SK-N-DZ (cell line): ENCODE results near the gene UACA. TPM values are rescaled to one million over a fixed set of nuclear protein-coding genes. Genes with fewer than 3 reads are reported as not detected.
"Not testable (repeated sequence)": the region's sequence is repeated elsewhere in the genome, so short reads cannot be mapped to it uniquely, and the experiment has no call there.

Source experiments
- DNase-seq: peaks from one replicate; pipeline ENCODE4 v3.0.0-alpha.2; 2015; ENCODE audit warnings: low spot score
- polyA plus RNA-seq, 2 experiments: library from polyadenylated mRNA; depleted of rRNA; stranded (reverse); fragments of >200 nt; gene quantifications; 2 replicates each; pipeline ENCODE4 v1.2.3, GENCODE V29; 2014

The UACA gene, protein sequence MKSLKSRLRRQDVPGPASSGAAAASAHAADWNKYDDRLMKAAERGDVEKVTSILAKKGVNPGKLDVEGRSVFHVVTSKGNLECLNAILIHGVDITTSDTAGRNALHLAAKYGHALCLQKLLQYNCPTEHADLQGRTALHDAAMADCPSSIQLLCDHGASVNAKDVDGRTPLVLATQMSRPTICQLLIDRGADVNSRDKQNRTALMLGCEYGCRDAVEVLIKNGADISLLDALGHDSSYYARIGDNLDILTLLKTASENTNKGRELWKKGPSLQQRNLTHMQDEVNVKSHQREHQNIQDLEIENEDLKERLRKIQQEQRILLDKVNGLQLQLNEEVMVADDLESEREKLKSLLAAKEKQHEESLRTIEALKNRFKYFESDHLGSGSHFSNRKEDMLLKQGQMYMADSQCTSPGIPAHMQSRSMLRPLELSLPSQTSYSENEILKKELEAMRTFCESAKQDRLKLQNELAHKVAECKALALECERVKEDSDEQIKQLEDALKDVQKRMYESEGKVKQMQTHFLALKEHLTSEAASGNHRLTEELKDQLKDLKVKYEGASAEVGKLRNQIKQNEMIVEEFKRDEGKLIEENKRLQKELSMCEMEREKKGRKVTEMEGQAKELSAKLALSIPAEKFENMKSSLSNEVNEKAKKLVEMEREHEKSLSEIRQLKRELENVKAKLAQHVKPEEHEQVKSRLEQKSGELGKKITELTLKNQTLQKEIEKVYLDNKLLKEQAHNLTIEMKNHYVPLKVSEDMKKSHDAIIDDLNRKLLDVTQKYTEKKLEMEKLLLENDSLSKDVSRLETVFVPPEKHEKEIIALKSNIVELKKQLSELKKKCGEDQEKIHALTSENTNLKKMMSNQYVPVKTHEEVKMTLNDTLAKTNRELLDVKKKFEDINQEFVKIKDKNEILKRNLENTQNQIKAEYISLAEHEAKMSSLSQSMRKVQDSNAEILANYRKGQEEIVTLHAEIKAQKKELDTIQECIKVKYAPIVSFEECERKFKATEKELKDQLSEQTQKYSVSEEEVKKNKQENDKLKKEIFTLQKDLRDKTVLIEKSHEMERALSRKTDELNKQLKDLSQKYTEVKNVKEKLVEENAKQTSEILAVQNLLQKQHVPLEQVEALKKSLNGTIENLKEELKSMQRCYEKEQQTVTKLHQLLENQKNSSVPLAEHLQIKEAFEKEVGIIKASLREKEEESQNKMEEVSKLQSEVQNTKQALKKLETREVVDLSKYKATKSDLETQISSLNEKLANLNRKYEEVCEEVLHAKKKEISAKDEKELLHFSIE (N-terminal part only)
- polyA plus RNA-seq (2014; cell fraction: cytosol; rRNA removed) = 1.6 and 1.9 TPM in 2 replicates
- 2.5 and 8.6 TPM in 2 replicates for polyA plus RNA-seq (2014; cell fraction: nucleus; rRNA removed)

DNA sequence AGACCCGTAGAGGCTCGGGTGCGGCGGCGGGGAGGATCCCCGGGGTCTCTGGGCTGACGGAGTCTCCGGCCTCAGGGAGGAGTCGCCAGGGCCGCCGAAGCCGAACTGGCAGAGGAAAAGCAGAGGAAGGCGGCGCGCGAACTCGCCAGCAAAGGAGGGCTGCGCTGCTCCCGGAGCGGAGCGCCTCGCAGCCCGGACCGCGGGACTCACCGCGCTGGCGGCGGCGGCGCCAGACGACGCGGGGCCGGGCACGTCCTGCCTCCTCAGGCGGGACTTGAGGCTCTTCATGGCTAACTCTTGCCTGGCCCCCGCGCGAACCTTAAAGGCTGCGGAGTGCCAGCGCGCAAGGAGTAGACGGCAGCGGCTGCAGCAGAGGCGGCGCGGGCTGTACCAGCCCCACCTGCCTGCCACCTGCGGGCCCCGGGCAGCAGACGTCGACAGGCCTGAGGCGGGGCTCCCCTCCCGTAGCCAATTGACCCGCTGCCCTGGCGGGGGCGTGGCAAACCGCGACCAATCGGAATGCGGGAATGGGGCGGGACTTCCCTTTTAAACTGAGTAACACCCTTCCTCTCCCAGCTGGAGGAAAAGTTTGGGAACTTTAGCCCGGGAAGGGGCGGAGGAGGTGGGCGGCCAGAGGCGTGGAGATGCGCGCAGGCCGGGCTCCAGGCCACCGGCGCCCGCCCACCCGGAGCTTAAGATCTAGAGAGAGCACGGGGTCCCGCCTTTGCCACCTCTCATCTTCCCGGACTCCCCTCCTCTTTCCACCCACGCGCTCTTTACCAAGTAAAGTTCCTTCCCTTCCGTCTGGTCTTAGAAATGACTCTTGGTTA, at the start of gene UACA:
Gene UACA (minus strand): TSS at position 439 of the 830 bp plus-strand sequence. CDS start 151 bp downstream, at position 288.
- peak; percentile 93 for DNase-seq

DNA sequence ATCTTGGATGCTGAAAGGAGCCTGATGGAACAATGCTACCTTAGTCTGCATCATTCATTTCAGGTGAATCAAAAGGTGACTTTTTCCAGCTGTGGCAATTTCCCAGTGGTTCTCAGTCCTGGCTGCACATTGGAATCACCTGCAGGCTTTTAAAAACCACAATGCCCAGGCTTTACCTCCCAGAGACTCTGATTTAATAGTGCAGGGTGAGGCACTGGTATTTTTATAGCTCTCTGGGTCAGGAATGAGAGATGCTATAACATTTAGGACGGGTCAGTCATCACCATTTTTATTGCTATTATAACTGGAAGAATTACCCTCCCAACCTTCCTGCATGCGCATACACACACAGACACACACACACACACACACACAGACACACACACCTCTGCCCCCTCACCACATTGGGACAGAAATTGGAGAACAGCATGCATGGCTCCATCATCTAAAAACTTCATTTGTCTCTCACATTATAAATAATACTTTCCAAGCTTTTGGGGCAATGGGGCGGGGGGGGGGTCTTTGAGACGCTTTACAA, 49.5 kb upstream of the UACA start:
- no peak for DNase-seq

DNA sequence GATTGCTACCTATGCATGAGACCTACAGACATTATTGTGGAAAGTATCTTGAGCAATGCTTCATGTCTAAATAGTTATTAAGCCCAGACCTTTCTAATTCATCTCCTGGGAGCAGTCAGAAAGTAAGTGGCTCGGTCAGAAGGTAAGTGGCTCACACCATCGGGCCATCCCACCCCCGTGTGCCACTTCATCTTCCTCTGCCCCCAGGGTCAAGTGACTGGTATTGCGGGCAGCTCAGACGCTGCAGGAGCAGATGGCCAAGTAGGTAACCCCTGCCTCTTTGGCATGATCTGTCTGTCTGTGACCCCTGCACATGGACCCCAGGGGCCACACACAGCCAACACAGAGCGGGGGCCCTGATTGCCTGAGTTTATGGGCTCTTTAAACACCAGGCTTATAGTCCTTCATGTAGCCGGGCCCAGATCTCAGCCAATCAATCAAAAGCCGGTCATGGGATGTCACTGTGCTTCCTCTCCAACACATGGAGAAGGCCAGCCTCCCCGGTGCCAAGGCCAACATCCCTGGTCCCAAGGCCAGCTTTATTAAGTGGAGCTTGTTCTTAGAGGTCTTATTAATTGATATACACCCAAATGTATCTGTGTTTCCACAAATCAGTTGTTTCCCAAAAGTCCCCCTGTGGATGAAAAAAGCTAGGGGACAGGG, 47.7 kb upstream of the UACA start:
- no peak for DNase-seq

DNA sequence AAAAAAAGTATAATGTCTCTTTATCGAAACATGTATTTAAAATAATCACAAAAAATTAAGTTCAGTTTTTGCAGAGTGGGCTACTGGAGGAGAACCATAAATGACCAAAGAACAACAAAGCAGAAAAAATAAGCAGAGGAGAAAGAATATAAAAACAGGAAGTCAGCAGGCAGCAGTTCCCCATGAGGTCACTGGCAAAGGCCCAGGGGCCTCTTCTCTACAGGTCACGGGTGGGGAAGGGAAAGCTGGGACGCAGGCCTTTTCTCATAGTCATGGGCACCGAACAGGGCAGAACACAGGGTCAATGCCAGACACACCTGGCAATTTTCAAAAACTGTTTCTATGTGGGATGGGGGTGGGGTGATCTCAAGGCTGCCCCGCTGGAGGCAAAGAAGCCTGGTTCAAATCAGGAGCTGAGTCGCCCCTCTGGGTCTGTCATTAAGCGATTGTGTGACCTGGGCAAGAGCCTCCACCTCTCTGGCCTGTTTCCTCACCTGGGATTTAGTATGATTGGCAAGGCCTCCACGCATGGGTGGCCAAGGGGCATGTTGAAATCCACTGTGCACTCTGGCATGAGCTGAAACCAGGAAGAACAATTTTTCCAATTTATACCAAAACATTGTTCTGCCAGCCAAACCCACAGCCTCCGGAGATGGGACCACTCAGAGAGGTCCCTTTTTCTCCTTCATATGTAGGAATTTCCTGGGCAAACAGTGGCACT, 43.8 kb upstream of the UACA start:
- DNase-seq = no peak

DNA sequence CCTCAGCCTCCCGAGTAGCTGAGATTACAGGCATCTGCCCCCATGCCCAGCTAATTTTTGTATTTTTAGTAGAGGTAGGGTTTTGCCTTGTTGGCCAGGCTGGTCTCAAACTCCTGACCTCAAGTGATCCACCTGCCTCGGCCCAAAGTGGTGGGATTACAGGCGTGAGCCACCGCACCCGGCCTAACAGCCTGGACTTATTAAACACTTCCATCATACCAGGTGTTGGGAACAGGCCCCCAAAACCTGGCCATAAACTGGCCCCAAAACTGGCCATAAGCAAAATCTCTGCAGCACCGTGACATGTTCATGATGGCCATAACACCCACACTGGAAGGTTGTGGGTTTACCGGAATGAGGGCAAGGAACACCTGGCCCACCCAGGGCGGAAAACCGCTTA, 41.0 kb upstream of the UACA start:
- not testable (repeated sequence) for DNase-seq

DNA sequence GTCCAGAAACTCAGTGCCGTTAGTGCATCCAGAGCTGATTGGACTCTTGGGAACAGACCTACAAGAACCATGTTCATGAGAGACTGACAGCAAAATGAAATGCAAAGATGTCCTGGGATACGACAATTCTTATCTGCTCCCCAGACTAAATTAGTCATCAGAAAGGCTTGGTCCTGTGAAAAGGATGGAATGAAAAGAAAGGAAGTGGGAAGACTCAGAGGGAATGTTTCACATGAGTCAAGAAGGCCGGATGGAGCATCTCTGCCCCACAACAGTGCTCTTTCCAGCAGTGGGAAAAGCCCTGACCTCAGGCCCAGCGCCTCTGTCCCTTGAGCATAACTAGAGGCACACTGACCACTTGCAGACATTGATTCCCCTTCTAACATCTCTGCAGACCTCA, 39.3 kb upstream of the UACA start:
- DNase-seq = no peak

DNA sequence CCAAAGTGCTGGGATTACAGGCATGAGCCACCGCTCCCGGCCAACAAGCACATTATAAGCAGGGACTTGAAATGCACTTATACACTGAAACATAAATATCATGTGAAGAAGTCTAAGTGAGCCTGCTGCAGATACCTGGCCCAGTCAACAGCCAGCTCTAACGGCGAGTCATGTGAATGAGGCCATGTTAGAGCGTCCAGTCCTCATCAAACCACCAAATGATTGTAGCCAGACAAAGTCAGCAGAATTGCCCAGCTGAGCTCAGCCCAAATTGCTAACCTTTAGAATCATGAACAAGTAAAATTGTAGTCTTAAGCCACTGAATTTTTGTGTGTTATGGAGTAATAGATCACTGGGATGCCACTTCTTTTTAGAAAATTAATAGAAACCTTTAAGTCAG, 37.8 kb upstream of the UACA start:
- no peak for DNase-seq

DNA sequence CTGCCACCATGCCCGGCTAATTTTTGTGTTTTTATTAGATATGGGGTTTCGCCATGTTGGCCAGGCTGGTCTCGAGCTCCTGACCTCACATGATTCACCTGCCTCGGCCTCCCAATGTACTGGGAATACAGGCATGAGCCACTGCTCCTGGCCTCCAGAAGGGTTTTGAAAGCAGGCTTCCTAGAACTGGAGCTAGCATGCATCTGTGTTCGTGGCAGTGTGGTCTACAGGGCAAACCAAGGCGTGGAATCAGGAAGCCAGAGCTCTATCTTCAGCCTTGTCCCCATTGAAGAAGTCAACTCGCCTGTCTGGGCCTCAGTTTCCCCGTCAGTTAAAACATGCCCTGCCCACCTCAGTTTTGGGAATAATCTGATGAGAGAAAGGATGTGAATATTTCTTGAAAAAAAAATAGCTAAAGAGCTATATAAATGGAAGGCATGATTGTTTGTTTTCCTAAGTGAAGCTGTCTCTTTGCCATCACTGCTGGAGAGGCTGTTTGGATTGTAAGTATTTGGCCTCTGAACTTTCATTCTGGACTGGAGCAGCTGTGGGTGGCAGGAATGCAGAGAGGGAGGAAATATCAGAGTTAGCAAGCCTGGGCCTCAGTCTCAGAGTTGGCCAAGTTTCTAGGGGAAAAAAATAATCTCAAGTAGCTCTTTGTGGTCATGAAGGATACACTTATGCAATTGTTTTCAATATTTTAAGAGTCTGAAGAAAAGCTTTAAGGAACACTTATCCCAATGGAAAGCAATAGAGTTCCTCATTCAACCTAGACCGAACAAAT, 36.5 kb upstream of the UACA start:
- DNase-seq = no peak

DNA sequence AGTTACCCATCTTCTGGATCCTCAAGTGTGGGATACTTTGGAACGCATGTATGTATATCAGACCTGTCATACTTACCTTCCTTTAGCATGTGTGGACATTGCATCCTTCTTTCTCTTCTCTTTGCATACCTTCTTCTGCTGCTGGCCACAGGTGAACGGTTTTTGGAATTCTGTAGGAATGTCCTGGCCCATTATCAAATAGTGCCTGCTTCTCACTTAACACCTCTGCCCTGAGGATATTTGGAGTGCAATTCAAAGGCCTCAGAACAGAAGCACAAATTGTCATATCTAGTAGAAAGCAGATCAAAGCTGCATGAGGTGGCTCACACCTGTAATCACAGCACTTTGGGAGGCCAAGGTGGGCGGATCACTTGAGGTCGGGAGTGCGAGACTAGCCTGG, 34.1 kb upstream of the UACA start:
- no peak for DNase-seq

DNA sequence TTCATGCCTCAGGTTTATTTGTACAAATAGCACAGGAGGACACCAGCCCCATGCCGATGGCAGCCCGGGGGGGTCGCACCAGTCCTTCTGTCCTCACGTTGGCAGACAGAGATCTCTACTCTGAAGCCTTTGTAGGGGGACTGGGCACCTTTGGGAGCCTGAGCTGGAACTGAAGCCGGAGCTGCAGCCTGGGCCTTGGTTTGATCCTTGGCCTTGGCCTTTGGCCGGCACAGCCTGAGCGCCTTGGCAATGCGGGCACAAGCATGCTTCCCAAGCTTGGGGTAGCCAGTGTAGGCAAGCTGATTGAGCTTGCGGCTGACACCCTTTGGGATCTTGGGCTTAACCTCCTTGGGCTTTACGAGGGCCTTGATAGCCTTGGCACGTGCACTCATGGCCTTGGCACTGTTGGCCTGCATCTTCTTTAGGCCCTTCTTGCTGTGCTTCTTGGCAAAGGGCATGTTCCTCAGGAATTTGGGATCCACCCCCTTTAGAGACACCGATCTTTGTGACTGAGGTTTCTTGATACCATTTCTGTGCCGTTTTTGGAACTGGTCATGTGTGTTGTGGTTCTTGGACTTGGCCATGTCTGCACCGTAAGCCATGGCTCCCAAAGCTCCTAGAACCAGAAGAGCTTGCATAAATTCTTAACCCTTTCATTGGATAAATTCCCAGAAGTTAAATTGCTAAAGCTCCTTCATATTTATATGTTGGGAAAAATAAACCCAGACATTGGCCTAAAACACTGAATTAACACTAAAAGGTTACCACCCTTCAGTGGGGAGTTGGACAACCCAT, 33.4 kb upstream of the UACA start:
- DNase-seq = no peak

DNA sequence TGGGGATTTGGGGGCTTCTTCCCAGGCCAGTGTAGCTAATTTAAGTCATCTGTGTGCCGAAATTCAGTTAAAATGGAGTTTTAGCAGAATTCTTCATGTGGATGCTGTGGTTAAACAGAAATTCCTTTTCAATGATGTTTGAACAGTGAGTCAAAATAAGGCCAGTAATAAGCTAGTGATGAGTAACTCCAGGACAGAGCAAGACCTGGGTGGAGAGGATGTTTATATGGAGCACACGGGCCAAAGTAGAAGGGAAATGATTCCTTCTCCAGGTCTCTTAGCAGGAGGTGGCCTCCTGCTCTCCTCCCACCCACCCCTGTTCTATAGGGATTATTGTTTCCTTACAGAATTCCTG, 31.9 kb upstream of the UACA start:
- DNase-seq = no peak

DNA sequence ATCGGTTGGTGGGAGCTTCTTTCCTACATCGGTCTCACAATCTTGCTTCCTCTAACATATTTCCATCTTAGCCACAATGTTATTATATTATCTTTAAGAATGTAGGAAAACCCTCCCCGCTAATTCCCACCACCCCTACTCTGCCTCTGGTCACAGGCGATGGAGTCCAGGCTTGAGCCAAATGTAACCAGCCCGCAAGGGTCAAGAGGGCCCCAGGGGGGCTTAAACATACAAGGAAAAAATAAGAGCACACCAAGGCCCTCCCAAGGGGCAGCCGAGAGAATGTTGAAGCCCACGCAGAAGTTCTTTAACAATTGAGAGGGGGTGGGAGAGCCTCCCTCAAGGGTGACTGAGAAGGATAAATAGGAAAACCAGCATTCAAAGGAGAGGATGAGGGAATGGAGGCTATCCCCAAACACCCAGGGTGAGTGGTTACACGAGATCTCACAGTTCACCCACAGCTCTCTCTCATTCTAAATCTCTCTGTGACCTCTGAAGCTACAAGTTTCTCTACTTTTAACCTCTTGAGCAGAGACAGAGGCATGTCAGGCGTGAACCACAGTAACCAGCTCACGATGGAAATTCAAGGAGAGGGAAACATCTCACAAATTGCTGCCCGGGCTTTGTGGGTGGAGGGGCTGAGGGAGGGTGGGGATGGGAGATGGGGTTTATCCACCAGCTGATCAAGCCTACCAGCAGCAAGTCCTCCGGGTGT, 31.4 kb upstream of the UACA start:
- DNase-seq = no peak

DNA sequence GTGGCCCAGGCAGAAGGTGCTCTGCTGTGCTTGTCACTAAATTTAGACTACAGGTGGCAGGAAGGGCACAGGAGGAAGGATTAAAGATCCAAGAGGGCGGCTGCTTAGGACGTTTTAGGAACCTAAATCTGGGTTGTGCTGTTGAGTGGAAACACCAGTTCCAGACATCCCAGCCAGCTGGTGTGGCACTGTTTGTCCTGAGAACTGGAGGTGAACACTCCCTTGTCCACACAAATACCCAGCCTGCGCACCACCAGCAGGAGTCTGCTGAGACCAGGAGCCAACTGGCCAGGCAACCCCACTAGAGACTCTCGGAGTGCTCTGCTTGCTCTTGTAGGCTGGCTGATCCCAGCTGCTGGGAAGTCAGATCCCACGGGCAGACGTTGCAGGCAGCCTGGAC, 30.3 kb upstream of the UACA start:
- no peak for DNase-seq

DNA sequence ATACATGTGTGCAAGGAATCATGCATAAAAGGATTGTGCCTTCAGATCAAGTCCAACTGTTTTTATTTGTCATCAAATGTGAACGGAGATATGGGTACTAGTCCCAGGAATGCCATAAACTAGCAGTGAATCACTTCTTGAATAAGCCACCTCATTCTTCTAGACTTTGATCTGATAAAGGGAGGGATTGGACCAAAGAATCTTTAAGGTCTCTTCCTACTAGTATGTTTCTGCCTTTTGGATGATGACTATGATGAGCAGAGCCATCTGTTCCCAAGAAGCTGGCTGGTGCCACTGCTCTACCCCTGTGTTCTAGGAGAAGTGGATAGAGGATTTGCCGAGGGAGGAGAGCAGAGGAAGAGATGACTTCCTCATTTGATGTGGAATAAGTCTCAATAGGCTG, 28.8 kb upstream of the UACA start:
- DNase-seq = no peak

DNA sequence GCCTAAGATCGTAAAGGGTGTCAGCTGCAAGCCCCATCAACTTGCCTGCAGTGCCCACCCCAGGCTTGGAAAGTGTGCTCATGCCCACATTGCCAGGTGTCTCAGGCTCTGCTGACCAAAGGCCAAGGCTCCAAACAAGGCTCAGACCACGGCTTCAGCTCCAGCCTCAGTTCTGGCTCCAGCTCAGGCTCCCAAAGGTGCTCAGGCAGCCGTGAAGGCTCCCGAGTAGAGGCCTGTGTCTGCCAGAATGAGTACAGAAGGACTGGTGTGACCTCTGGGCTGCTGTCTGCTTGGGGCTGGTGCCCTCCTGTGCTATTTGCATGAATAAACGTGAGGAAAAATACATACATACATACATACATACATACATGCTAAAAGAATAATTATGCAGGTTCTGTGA, 27.9 kb upstream of the UACA start:
- DNase-seq = no peak

DNA sequence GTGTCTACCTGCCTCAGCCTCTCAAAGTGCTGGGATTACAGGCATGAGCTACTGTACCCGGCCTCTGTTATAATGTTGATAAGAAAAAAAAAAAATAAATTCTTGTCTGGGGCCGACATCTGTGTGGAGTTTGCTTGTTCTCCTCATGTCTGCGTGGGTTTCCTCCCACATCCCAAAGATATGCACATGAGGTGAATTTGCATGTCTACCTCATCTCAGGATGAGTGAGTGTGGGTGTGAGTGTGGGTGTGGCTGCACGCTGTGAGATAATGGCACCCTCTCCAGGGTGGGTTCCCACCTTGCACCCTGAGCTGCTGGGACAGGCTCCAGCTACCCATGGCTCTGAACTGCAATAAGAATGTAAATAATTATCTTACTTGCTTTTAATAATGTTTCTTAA, 25.9 kb upstream of the UACA start:
- DNase-seq = no peak
